ENCODE results near the gene ATP6V1F. TPM values are rescaled to one million over a fixed set of nuclear protein-coding genes. Genes with fewer than 3 reads are reported as not detected.

ATP6V1F gene
- polyA plus RNA-seq, 2 donors = 260 to 273 TPM

DNA sequence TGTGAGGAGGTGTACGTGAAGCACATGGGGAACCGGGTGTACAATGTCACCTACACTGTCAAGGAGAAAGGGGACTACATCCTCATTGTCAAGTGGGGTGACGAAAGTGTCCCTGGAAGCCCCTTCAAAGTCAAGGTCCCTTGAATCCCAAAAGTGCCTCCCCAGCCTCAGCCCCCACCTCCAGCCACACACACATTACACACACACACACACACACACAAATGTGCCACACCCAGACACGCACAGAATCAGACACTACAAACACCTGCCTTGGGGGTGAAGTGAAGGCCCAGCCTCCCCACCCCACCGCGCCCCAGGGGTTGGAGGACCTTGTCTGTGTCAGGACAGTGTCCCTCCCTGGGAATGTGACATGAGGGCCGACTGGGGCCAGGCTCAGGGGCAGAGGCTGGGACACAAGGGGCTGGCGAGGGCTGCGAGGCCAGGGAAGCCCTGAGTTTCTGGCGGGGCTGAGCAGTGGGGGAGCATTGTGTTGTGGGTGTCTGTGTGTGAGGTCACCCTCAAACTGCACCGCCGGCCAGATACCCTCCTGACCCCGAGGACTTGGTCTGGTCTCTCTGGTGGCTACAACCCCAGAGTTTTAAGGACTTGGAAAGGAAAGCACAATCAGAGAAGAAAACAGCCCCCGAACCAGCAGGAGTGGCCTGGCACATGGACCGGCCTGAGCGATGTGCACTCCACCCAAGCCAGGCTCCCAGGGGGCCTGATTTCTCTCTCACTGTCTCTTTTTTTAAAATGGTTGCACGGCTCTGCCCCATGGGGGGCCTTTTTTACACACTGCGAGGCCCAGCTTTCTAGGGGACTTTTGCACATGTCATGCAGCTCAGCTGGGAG is 4.0 kb upstream of the ATP6V1F start:
- Histone ChIP-seq H3K4me1 (ENCODE audit: control insufficient read depth in 2 of 2, insufficient read depth in 2 of 2, low read length in 1 of 2) (peaks cover 2 to 27% of the 10 kb centered on the region in 2 donors), H3K27me3 (ENCODE audit: control insufficient read depth in 1 of 2, insufficient read depth in 2 of 2, low read length in 2 of 2) (no peaks in the 10 kb centered on the region), H3K36me3 (ENCODE audit: control insufficient read depth in 2 of 2, insufficient read depth in 2 of 2, low read length in 1 of 2) (peaks cover 0 to 7% of the 10 kb centered on the region in 2 donors), H3K4me3 (ENCODE audit: low read depth in 1 of 2, low read length in 2 of 2) (no peak overlapping the region), H3K27ac (ENCODE audit: low read depth in 2 of 2, low read length in 1 of 2) (peak overlapping the region; percentile 44 to 78), H3K9me3 (ENCODE audit: control insufficient read depth in 2 of 2, insufficient read depth in 1 of 2, low read depth in 1 of 2, low read length in 1 of 2) (no peaks in the 10 kb centered on the region)
- WGBS, 2 donors = 67 to 68% methylated on average over 16 to 18 of the region's 18 CpGs

DNA sequence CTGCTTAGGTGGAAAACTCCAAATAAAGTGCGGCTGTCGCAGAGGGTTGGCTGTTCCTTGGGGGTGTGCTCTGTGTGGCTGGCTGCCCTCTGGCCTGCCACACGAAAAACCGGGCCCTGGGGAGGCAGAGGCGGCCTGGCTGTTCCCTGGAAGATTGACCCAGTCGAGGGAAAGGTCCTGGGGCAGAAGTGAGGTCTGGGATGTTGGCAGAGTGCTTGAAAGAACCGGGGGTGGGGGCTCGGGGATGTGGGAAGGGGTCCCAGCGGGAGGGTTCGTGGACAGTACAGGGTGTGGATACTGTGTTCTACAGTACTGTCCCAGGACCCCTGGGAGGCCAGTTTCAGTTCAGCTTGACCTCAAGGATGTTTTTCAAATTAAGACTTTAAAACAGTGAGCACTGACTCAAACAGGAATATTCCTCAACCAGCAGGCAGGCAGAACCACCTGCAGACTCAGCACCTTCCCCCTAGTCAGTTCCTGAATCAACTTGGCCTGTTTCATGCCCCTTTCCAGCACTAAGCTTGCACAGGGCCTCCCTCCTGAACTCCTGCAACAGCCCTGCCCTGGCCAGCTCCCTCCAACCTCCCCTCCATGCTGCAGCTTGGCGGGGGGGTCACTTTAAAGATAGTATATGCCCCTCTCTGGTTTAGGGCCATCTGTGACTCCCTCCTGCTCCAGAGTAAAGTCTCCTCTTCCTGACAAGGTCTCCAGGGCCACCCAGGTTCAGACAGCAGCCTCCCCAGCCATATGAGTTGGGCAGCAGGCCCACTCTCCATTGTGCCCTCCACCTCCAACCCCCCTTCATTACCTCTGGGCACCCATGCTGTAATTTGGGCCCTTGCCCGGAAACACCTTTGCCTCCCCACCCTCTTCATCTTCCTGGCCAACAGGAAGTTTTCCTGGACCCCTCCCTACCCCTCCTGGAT is 3.2 kb upstream of the ATP6V1F start:
- Histone ChIP-seq H3K27ac (ENCODE audit: low read depth in 2 of 2, low read length in 1 of 2) (peak overlapping the region; percentile 40 to 78), H3K9me3 (ENCODE audit: control insufficient read depth in 2 of 2, insufficient read depth in 1 of 2, low read depth in 1 of 2, low read length in 1 of 2) (no peaks in the 10 kb centered on the region), H3K4me1 (ENCODE audit: control insufficient read depth in 2 of 2, insufficient read depth in 2 of 2, low read length in 1 of 2) (peaks cover 2 to 27% of the 10 kb centered on the region in 2 donors)

GRCh38 chr7:128860158-128861073 is 2.2 kb upstream of the ATP6V1F start:
- no peaks in the 10 kb centered on the region for H3K9me3 ChIP-seq (ENCODE audit: control insufficient read depth in 2 of 2, insufficient read depth in 1 of 2, low read depth in 1 of 2, low read length in 1 of 2)
- H3K36me3 ChIP-seq (ENCODE audit: control insufficient read depth in 2 of 2, insufficient read depth in 2 of 2, low read length in 1 of 2) = peaks cover 0 to 5% of the 10 kb centered on the region in 2 donors
- WGBS, 2 donors = 40 to 51% methylated on average over 10 of the region's 10 CpGs
- H3K27me3 ChIP-seq (ENCODE audit: control insufficient read depth in 1 of 2, insufficient read depth in 2 of 2, low read length in 2 of 2) = no peaks in the 10 kb centered on the region
- H3K27ac ChIP-seq (ENCODE audit: low read depth in 2 of 2, low read length in 1 of 2) = peak overlapping the region; percentile 4 to 40
- no peak overlapping the region for H3K4me3 ChIP-seq (ENCODE audit: low read depth in 1 of 2, low read length in 2 of 2)
- peaks cover 2 to 27% of the 10 kb centered on the region in 2 donors for H3K4me1 ChIP-seq (ENCODE audit: control insufficient read depth in 2 of 2, insufficient read depth in 2 of 2, low read length in 1 of 2)

More for the DNA sequence above, 3.2 kb upstream of the ATP6V1F start:
- Histone ChIP-seq H3K36me3 (ENCODE audit: control insufficient read depth in 2 of 2, insufficient read depth in 2 of 2, low read length in 1 of 2) (peaks cover 0 to under 1% of the 10 kb centered on the region in 2 donors), H3K4me3 (ENCODE audit: low read depth in 1 of 2, low read length in 2 of 2) (no peak overlapping the region), H3K27me3 (ENCODE audit: control insufficient read depth in 1 of 2, insufficient read depth in 2 of 2, low read length in 2 of 2) (no peaks in the 10 kb centered on the region)
- WGBS, 2 donors = 49 to 61% methylated on average over 12 of the region's 12 CpGs

DNA sequence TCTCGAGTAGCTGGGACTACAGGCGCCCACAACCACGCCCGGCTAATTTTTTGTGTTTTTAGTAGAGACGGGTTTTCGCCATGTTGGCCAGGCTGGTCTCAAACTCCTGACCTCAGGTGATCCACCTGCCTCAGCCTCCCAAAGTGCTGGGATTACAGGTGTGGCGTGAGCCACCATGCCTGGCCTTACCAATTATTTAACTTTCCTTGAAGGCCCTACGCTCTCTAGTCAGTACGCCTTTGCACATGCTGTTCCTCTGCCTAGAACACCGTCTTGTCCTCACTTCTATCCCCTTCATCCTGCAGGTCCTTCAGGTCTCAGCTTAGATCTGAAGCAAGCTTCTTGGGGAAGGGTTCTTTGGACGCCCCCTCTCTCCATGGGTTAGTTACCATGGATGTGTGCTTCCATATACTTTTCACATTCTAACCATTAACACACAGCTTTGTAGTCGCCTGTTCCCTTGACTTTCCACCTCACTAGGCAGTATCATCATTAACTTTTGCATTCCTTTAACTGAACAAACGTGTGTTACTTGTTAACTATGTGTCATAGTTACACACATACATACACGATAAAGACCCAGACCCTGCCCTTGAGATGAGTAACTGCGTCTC is 592 bp upstream of the ATP6V1F start:
- H3K36me3 ChIP-seq (ENCODE audit: control insufficient read depth in 2 of 2, insufficient read depth in 2 of 2, low read length in 1 of 2) = peaks cover 0 to 18% of the 10 kb centered on the region in 2 donors
- H3K27ac ChIP-seq (ENCODE audit: low read depth in 2 of 2, low read length in 1 of 2) = peak overlapping the region in 1 of 2 donors; percentile 79
- no peaks in the 10 kb centered on the region for H3K9me3 ChIP-seq (ENCODE audit: control insufficient read depth in 2 of 2, insufficient read depth in 1 of 2, low read depth in 1 of 2, low read length in 1 of 2)
- H3K4me1 ChIP-seq (ENCODE audit: control insufficient read depth in 2 of 2, insufficient read depth in 2 of 2, low read length in 1 of 2) = peaks cover 0 to 28% of the 10 kb centered on the region in 2 donors
- H3K4me3 ChIP-seq (ENCODE audit: low read depth in 1 of 2, low read length in 2 of 2) = peak overlapping the region; percentile 26 to 80
- H3K27me3 ChIP-seq (ENCODE audit: control insufficient read depth in 1 of 2, insufficient read depth in 2 of 2, low read length in 2 of 2) = no peaks in the 10 kb centered on the region
- 70 to 73% methylated on average over 15 of the region's 15 CpGs for WGBS, 2 donors

DNA sequence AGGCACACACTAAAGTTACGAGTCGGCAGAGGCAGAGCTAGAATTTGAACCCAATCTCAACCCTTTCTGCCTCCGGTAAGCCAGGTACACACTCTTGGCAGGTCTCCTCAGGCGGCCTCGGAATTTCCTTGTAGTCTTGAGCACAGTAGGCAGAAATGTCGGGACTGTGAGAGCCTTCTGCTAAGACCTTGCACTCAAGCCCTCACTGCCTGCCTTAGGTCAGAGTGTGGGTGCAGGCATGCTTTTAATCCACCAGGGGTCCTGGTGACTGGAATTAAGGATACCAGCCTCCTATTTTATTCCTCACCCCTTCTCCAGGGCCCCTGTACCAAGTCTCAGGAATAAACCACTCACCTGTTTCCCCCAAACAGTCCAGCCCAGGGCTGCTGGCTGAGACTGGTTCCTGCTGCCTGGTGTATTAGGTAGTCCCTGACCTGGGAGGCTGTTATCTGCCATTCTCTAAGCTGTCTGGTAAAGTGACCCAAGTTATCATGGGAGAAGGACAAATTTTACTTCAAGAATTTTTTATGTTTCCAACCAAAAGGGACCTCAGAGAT is 855 bp downstream of the ATP6V1F start:
- Histone ChIP-seq H3K9me3 (ENCODE audit: control insufficient read depth in 2 of 2, insufficient read depth in 1 of 2, low read depth in 1 of 2, low read length in 1 of 2) (no peaks in the 10 kb centered on the region), H3K27me3 (ENCODE audit: control insufficient read depth in 1 of 2, insufficient read depth in 2 of 2, low read length in 2 of 2) (no peaks in the 10 kb centered on the region), H3K27ac (ENCODE audit: low read depth in 2 of 2, low read length in 1 of 2) (peak overlapping the region; percentile 54 to 79), H3K4me3 (ENCODE audit: low read depth in 1 of 2, low read length in 2 of 2) (peak overlapping the region; percentile 80 to 93), H3K36me3 (ENCODE audit: control insufficient read depth in 2 of 2, insufficient read depth in 2 of 2, low read length in 1 of 2) (peaks cover 0 to 18% of the 10 kb centered on the region in 2 donors), H3K4me1 (ENCODE audit: control insufficient read depth in 2 of 2, insufficient read depth in 2 of 2, low read length in 1 of 2) (peaks cover 5 to 30% of the 10 kb centered on the region in 2 donors)
- 0% methylated on average over 6 of the region's 6 CpGs for WGBS, 2 donors

- Histone ChIP-seq H3K27ac (ENCODE audit: low read depth in 2 of 2, low read length in 1 of 2) (no peak overlapping the region), H3K9me3 (ENCODE audit: control insufficient read depth in 2 of 2, insufficient read depth in 1 of 2, low read depth in 1 of 2, low read length in 1 of 2) (no peaks in the 10 kb centered on the region), H3K36me3 (ENCODE audit: control insufficient read depth in 2 of 2, insufficient read depth in 2 of 2, low read length in 1 of 2) (peaks cover 0 to 18% of the 10 kb centered on the region in 2 donors), H3K4me1 (ENCODE audit: control insufficient read depth in 2 of 2, insufficient read depth in 2 of 2, low read length in 1 of 2) (peaks cover 13 to 27% of the 10 kb centered on the region in 2 donors), H3K27me3 (ENCODE audit: control insufficient read depth in 1 of 2, insufficient read depth in 2 of 2, low read length in 2 of 2) (no peaks in the 10 kb centered on the region), H3K4me3 (ENCODE audit: low read depth in 1 of 2, low read length in 2 of 2) (no peak overlapping the region)
- 89 to 92% methylated on average over 12 of the region's 12 CpGs for WGBS, 2 donors
These were observed 2.6 kb downstream of the ATP6V1F start for GRCh38 chr7:128865303-128865702.

DNA sequence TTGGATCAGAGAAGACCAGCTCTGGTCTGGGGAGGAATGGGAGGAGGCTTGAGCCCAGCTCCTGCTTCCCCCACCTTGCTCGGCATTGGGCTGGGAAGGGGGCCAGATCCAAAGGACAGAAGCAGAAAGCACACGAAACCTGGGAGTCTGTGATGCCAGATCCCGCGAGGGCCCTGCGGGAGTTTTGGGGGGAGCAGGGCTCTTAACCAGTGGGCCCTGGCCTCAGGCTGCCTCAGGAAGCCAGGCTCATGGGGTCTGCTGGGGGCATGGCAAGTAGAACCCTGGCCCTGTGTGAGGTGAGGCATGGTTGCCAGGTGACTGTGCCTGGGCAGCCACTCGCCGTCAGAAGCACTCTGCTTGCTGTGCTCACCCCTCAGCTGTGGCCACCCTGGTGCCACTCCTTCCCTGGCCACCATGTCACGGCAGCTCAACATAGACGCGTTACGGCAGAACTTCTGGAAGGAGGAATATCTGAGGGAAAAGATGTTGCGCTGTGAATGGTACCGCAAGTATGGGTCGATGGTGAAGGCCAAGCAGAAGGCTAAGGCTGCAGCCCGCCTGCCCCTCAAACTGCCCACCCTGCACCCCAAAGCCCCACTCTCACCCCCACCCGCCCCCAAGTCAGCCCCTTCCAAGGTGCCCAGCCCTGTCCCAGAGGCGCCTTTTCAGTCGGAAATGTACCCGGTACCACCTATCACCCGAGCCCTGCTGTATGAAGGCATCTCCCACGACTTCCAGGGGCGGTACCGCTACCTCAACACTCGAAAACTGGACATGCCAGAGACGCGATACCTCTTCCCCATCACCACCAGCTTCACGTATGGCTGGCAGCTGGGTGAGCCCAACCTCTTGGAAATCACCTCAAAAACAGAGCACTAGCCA is 3.6 kb downstream of the ATP6V1F start:
- WGBS, 2 donors = 89 to 92% methylated on average over 27 of the region's 27 CpGs
- peaks cover 13 to 25% of the 10 kb centered on the region in 2 donors for H3K4me1 ChIP-seq (ENCODE audit: control insufficient read depth in 2 of 2, insufficient read depth in 2 of 2, low read length in 1 of 2)
- peak overlapping the region in 1 of 2 donors; percentile 0 for H3K27ac ChIP-seq (ENCODE audit: low read depth in 2 of 2, low read length in 1 of 2)

DNA sequence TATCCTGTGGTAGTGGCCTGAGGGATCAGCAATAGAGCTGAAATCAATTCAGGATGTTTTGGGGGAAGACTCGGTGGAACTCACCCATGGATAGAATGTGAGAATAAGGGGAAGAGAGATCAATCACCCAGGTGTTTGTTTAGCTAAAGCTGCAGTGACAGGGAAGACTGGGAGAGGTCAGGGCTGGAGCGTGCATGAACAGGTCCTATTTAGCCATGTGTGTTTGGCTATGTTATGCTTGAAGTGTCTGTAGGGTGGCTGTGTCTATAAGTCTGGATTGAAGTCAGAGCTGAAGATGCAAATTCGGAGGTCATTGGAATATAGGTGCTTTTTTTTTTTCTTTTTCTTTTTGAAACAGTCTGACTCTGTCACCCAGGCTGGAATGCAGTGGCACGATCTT is 4.6 kb downstream of the ATP6V1F start:
- peaks cover 0 to 18% of the 10 kb centered on the region in 2 donors for H3K36me3 ChIP-seq (ENCODE audit: control insufficient read depth in 2 of 2, insufficient read depth in 2 of 2, low read length in 1 of 2)
- H3K27me3 ChIP-seq (ENCODE audit: control insufficient read depth in 1 of 2, insufficient read depth in 2 of 2, low read length in 2 of 2) = no peaks in the 10 kb centered on the region
- peak overlapping the region in 1 of 2 donors; percentile 0 for H3K27ac ChIP-seq (ENCODE audit: low read depth in 2 of 2, low read length in 1 of 2)
- peaks cover 13 to 25% of the 10 kb centered on the region in 2 donors for H3K4me1 ChIP-seq (ENCODE audit: control insufficient read depth in 2 of 2, insufficient read depth in 2 of 2, low read length in 1 of 2)
- H3K4me3 ChIP-seq (ENCODE audit: low read depth in 1 of 2, low read length in 2 of 2) = no peak overlapping the region
- no peaks in the 10 kb centered on the region for H3K9me3 ChIP-seq (ENCODE audit: control insufficient read depth in 2 of 2, insufficient read depth in 1 of 2, low read depth in 1 of 2, low read length in 1 of 2)
- WGBS, 2 donors = 52 to 63% methylated on average over 4 of the region's 4 CpGs

More for the DNA sequence above, 3.6 kb downstream of the ATP6V1F start:
- Histone ChIP-seq H3K9me3 (ENCODE audit: control insufficient read depth in 2 of 2, insufficient read depth in 1 of 2, low read depth in 1 of 2, low read length in 1 of 2) (no peaks in the 10 kb centered on the region), H3K36me3 (ENCODE audit: control insufficient read depth in 2 of 2, insufficient read depth in 2 of 2, low read length in 1 of 2) (peaks cover 0 to 18% of the 10 kb centered on the region in 2 donors), H3K27me3 (ENCODE audit: control insufficient read depth in 1 of 2, insufficient read depth in 2 of 2, low read length in 2 of 2) (no peaks in the 10 kb centered on the region), H3K4me3 (ENCODE audit: low read depth in 1 of 2, low read length in 2 of 2) (no peak overlapping the region)
